Endometrial microvascular endothelial cells (primary cell): Measurements from ENCODE around the gene CAMK2B. TPM values are rescaled to one million over a fixed set of nuclear protein-coding genes. Genes with fewer than 3 reads are reported as not detected.
"Not testable (repeated sequence)": the region's sequence is repeated elsewhere in the genome, so short reads cannot be mapped to it uniquely, and the experiment has no call there.

ENCODE experiments used
- in situ Hi-C: cut with HindIII; loops from 2 replicates; pipeline ENCODE4 v1.10.0; 2017; ENCODE audit warnings: low sequenced_read_pairs, low pct_unique_long_range_greater_than_20kb; ENCODE audit errors: inconsistent ontology term
- total RNA-seq: library from RNA; depleted of rRNA; stranded (reverse); fragments of >200 nt; gene quantifications from one replicate; pipeline ENCODE4 v1.2.3, GENCODE V29; 2015; ENCODE audit errors: inconsistent ontology term

Gene CAMK2B
- total RNA-seq, 1 donor from 2014 or later: not detected

DNA sequence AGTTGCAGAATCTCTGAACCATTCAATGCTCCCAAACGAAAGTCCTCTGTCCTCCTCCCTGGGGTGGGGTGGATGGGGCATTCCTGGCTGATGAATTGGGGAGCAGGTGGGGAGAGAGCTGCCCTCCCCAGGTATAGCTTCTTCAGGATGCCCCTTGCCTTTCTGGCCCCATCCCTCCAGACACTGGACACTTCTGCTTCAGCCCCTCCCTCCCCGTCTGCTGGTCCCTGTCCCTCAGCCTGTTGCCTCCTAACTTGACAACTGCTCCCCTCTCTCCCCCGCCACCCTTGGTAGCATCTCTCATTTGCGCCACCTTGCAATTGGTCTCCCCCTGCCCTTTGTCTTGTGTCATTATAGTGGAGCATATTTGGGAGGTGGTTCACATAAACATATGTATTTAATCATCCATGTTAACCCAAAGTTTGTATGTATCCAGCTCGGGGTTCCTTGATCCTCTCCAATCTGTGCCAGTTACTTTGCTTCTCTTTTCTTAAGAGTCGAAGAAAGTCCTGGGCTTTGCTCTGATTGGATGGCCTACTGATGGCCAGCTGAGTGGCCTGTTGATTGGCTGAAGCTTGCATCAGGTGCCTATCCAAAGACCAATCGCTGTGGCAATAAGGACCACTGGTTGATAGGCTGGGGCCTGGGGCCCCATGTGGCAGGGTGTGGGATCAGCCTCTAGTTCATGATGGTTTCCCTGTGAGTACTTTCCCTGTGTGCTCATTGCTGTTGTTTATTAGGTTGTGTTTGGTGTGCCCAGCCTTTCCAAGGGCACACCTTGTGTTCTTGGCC, 132.2 kb downstream of the CAMK2B start:
- in situ Hi-C loops: no loop called here

DNA sequence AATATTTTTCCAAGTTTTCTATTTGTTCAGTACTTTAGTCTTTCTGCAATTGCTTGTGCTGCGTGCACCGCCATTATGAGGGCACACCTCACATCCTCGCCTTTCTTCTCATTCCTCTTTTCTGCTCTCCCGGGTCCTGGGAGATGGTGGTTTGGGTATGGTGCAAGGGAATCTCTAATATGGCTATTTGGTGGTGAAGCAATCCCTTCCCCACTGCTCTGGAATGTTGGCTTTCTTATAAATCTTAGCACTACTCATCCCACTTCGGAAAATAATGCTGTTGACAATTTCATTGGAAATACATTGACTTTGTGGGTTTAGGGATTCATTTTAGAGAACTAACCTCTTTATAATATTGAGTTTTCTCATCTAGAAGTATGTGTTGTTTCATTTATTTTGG, 134.2 kb downstream of the CAMK2B start:
- in situ Hi-C loops: no loop called here

DNA sequence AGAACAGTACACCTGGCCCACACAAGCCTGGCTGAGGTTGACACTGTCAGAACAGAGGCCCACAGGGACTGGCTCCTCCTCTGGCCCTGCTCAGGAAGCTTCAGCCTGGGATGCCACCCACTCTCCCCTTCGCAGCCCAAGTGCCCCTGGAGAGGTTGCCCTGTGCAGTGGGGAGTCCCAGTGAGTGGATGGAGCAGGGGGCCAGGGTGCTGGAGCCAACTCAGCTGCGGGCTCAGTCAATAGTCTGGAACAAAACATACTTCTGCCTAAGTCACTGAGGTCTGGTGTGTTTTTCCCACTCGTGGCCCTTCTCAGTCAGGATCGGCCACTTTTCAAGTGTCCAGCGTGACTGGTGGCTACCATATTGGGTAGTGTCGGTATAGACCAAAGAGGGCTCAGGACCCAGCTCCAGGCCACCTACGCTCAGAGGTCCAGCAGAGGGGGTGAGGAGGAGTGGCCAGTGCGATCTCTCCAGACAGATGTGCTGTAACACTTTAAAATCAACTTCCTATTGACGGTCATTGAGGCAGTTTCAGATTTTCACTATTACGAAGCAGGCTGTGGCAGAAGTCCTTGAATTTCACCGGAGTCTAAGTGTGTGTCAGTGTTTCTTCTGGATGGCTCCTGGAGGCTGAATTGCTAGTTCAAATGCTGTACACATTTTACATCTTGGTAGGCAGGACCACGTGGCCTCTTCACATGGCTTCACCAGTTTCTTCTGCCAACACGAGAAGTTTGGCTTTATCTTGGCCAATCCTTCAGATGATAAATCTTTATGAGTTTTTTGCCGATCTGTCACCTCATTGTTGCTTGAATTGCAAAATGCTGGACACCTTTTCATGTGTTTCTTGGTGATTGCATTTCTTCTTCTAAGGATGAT, 135.2 kb downstream of the CAMK2B start:
- in situ Hi-C loops: no loop called here

DNA sequence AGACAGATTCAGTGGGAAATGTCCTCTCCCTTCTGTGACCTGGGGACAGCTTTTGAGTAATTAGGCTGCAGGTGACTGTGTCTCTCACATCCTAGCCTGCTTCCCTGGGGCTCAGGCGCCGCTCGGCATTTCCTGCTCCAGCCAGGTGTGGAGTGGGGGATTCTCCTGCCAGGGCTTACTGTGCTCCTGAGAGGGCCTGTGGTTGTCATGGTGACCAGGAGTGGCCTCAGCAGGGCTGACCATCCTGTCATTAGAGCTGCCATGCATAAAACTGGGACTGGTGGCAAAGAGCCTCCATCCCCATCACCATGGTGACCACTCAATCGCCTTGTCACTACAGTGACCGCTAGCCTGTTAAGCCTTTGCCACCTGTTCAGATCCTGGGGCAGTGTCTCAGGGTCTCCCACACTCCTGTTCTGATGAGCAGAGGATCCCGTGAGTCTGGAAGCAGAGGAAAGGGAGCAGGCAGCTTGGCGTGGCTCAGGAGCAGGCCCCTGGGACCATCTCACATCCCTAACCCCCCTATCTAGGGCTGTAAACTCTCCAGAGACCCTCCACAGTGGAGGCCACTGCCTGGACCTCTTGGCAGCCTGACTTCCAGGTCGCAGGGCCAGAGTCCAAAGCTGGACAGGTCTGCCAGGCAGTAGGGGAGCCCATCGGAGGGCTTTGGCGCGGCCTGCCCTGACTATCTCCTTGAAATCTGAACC, 136.0 kb downstream of the CAMK2B start, which contains the start of gene GCK:
TSS of gene GCK (minus strand) at position 154 of the 707 bp plus-strand sequence. CDS start 486 bp downstream, outside the sequence.
- in situ Hi-C loops: no loop called here

DNA sequence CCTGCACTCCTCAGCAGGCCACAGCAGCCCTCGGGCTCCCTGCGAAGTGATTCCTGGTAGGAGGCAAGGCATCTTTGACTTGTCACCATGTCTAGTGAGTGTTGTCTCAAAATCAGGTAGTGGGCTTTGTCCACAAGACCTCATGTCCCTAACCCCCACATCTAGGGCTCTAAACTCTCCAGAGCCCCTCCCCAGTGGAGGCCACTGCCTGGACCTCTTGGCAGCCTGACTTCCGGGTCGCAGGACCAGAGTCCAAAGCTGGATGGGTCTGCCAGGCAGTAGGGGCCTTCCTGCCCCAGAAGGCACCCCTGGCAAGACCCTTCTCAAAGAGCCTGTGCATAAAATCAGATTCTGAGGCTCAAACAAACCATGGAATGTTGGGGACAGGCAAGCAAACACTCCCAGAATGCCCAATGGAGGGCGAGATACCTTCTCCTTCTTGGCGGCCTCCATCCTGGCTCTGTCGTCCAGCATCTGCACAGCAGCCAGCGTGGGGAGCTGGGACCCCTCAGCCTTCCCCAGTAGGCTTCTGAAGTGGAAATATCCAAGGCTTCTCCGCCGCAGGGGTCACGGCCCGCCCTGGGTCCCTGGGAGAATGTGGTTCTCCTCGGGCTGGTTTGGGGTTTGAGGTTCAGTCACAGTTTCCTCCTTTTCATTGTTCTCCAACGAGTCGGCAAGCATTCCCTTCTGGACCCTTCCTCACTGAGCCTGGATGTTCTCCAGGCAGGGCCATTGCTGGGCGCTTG, 136.7 kb downstream of the CAMK2B start:
- in situ Hi-C loops: no loop called here

DNA sequence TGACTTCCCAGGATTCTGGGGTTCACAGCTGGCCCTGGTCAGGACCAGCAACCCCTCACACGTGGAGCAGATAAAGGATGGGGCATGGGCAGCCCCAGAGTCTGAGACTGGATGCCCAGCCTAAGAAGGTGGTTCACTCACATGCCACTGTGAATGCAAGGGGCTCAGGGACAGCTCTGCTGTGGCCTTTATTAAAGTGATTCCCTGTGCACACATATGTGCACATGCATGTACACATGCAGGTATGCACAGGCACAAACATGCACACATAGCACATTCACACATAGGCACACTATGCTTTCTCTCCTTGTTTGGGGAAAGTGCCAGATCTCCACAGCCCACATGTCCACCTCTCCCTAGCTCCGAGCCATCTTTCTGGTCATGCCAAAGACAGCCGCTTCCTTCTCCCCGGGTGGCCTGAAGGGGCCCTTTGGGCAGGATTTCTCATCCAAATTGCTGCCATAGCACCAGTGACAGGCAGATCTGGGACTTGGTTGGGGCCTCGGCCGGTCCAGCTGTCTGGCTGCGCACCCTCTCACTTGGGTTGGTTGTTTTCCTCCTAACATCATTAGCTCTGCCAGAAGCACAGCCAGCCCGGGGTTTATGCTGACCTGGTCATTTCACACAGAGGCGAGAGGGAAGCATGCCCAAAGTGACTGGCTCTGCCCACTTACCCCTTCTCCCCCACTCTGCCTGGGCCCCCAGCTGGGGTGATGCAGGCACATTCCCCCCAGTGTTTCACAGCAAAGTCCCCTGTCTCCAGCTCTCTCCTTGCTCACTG, 137.6 kb downstream of the CAMK2B start:
- in situ Hi-C loops: no loop called here

DNA sequence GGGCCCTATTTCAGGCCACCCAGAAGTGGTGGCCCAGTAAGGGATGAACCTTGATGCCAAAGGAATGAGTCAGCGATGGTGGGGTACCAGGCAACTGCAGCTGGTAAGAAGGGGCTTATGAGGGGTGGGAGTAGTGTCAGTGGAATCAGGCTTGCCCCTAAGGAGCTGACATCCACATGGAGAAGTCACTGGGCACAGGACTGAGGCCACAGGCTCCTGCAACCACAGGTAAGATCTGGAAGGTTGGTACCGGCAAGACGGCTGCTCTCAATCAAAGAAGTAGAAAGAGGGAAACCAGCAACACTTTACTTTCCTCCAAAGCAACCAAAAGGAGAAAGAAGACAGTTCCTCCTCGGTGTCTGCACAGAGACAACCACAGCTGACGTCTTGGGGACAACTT, 138.7 kb downstream of the CAMK2B start:
- in situ Hi-C loops: no loop called here

DNA sequence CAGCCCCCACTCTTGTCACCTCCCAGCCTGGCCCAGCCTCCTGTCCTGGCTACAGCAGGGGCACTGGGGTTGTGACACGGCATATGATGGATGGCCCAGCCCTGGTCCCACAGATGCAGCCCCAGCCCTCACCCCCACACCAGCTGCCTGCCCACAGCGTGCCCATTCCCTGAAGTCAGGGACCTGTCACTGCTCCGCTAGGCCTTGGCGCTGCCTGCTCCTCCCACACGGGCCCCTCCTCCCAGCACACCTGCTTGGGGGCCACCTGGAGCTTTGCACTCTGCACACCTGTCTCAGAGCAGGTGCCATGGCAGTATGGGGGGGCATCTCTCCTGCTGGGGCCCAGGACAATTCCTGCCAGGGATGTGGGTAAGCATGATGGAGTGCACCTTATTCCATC, 139.7 kb downstream of the CAMK2B start:
- in situ Hi-C loops: no loop called here

DNA sequence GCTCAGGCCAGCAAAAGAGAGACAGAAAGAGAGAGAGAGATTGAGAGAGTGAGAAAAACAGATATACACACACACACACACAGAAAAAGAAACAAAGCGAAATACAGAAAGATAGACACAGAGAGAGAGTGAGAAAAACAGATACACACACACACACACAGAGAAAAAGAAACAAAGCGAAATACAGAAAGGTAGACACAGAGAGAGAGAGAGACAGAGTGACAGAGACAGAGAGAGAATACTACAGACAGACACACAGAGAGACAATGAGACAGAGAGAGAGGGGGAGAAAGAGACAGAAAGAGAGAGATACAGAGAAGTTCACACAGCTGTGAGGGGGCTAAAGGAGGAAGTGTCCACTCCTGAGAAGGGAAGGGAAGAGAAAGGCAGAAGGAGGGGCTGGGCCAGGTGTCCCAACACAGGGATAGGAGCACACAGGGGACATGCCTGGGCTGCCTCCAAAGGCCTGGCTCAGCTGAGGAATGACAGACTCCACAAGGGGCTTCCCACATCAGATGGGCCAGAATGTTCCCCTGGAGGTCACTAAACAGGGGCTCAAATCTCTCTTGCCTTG, 140.4 kb downstream of the CAMK2B start:
- in situ Hi-C loops: no loop called here

DNA sequence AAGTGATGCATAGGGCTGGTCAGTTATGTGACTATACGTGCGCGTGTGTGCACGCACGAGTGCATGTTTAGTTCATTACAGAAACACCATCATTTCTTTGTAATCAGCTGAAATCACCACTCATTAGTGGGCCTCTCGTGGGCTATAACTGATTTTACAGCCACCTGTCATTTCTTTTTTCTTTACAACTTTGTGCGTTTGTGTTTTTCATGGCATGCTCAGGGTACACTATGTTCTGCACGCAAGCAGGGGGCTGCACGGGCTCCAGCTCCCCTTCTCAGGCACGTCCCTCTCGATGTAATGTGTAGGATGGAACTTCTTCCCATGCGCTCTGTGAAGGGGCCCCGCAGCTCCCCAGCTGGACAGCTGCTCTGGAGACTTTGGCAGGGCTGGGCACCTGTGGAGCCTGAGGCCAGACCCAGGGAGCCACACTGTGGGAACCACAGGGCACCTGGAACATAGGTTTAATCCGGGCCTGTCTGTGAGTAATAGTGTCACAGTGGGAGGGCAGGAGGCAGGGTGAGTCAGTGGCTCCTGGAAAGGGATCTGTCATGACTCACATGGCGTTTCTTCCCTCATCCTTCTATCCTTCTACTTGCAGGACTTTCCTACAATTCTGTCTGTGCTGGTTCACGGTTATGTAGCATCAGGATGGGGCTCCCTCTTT, 141.1 kb downstream of the CAMK2B start:
- in situ Hi-C loops: no loop called here

DNA sequence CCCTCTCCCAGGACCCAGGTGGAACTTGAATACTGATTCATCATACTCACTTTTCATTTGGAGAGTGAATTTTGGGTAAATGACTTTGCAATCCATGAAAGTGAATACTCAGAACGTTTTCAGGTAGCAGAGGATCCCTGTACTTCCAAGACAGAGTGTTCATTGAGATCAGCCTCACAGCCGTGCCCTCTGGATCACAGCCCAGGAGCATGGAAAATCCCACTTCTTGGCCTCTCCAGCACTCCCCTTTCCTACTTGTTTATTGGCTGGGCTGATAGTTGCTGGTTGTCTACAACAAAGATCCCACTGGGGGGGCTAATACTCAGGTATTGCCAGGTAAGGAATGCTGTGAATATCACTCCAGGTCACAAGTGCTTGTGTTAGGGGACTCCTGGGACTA, 142.0 kb downstream of the CAMK2B start:
- in situ Hi-C loops: no loop called here

DNA sequence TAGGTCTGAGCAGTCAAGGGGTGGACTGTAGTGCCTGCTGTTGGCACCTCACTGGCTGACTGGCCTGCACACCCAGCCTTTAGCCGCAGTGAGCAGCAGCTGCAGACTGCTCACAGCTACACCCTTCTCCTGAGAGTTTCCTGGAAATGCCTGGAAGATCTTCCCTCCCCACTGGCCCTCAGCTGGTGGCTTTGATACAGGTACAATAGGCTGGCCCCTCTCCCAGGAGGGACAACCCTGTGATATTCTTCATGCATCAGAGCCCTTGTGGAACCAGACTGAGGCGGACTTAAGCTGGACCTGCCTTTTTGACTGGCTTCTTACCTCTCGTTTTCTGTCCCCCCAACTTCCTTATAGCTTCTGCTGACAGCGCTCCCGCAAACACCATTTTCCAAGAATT, 142.6 kb downstream of the CAMK2B start:
- in situ Hi-C loops: no loop called here

DNA sequence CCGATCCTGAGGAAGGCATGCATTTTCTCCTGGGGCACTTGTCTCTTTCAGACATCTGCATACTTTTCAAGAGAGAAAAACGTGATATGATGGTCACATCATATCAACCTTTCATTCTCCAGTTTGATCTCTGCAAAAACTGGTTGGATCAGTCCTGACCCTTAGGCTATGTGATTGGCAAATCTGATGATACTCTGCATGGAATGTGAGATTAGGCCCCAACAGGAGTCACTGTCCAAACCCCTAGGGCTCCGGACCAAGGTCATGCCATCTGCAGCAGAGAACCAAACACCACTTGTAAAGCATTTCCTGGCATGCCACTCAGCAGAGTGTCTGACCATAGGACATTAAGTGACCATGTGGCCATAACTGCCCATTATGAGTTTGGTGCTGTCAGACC, 144.8 kb downstream of the CAMK2B start:
- in situ Hi-C loops: no loop called here

DNA sequence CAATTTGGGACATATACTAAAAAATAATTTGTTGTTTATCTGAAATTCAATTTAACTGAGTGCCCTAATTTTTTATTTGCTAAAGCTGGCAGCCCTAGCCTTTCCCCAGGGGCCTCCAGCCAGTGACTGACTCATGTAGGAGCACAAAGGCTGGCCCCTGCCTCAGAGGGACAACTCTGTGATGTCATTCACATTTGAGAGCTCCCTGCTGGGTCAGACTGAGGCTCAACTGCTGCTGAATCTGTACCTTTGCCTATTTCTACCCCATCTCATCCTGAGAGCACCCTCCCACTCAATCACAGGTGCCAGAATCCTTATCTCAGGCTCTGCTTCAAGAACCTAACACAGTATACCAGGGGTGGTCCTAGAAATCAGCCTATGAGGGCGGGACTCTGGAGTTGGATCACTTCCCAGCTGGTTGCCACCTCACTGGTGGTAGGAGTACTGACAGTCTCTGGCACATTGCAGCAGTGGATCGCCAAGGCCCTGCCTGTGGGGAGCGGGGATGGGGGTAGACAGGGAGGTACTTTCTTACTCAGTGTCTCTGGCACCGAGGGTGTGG, 147.7 kb downstream of the CAMK2B start:
- in situ Hi-C loops: no loop called here

DNA sequence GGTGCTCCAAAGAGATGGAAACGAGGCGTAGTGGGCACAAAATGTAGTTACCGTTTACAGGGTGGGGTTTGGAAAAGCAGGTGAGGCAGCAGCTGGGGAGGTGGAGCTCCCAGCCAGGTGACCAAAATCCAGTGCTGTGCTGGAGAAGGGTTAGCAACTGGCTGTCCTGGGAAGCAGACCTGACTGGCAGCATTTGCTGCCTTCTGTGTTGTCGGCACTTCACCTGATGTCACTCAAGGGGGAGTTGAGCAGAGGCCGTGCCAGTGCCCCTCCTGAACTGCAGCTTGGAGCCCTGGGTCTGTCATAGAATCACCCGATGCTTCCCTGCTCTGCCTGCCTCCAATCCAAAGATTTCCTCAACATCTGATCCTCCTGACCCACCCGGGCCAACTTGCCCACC, 148.9 kb downstream of the CAMK2B start:
- in situ Hi-C loops: no loop called here

DNA sequence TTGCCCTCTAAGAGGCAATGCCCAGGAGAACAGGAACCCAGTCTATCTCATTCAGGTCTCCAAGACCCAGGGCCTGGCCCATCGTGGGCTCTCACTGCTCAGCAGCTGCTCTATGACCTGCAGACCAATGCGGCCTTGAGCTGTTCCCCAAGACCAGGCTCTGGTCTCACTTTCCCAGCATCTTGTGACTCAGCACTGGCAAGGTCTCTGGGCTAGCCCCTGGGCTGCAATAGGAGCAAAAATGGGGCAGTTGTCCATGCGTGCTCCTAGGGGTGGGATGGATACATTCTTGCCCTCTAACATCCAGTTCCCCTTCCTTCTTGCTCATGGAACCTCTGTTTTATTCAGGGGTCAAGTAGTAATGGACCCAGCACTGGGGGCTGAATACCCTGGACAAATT, 149.7 kb downstream of the CAMK2B start:
- in situ Hi-C loops: no loop called here

DNA sequence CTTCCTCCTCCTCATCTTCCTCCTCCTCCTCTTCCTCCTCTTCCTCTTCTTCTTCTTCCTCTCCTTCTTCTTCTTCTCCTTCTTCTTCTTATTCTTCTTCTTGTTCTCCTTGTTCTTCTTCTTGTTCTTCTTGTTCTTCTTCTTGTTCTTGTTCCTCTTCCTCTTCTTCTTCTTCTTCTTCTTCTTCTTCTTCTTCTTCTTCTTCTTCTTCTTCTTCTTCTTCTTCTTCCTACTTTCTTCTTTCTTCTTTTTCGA, 150.8 kb downstream of the CAMK2B start:
- in situ Hi-C loops: not testable (repeated sequence)
